Medulla oblongata (tissue), 1 donor: ENCODE measurements around the gene TBC1D22A.

ENCODE experiments used
- DNase-seq: peaks from one replicate; pipeline ENCODE4 v3.0.0-alpha.2; 2015; ENCODE audit errors: extremely low spot score

TBC1D22A gene

GRCh38 chr22:46860562-46860961, 98.1 kb downstream of the TBC1D22A start:
- no peak for DNase-seq

- DNase-seq = no peak
These were observed 99.3 kb downstream of the TBC1D22A start for GRCh38 chr22:46861468-46862367.

GRCh38 chr22:46862418-46863324, 100.2 kb downstream of the TBC1D22A start:
- peak; percentile 40 for DNase-seq

GRCh38 chr22:46863794-46864193, 101.3 kb downstream of the TBC1D22A start:
- no peak for DNase-seq

- peak; percentile 22 for DNase-seq
These were observed 102.0 kb downstream of the TBC1D22A start for GRCh38 chr22:46864314-46865051.

GRCh38 chr22:46865052-46865434, 102.6 kb downstream of the TBC1D22A start:
- DNase-seq = no peak

- DNase-seq = no peak
These were observed 103.2 kb downstream of the TBC1D22A start for GRCh38 chr22:46865642-46866041.

GRCh38 chr22:46866591-46866990, 104.1 kb downstream of the TBC1D22A start:
- DNase-seq = no peak

GRCh38 chr22:46867106-46867505, 104.7 kb downstream of the TBC1D22A start:
- no peak for DNase-seq

- no peak for DNase-seq
These were observed 106.9 kb downstream of the TBC1D22A start for GRCh38 chr22:46869329-46869728.

GRCh38 chr22:46869831-46870441, 107.5 kb downstream of the TBC1D22A start:
- DNase-seq = no peak

GRCh38 chr22:46871826-46872225, 109.4 kb downstream of the TBC1D22A start:
- no peak for DNase-seq

GRCh38 chr22:46875089-46875488, 112.6 kb downstream of the TBC1D22A start:
- no peak for DNase-seq

GRCh38 chr22:46876357-46876934, 114.0 kb downstream of the TBC1D22A start:
- no peak for DNase-seq

GRCh38 chr22:46878191-46878948, 115.9 kb downstream of the TBC1D22A start:
- no peak for DNase-seq

GRCh38 chr22:46879083-46879482, 116.6 kb downstream of the TBC1D22A start:
- DNase-seq = no peak

GRCh38 chr22:46881373-46882118, 119.1 kb downstream of the TBC1D22A start:
- no peak for DNase-seq

GRCh38 chr22:46883092-46883910, 120.9 kb downstream of the TBC1D22A start:
- DNase-seq = no peak

- no peak for DNase-seq
These were observed 121.9 kb downstream of the TBC1D22A start for GRCh38 chr22:46884365-46884764.
